GM23248 (cell line): ENCODE data around the gene MRPL38.

Experiments used
- EZH2 ChIP-seq: fragments of 200-600 bp; sonication (generic); IDR thresholded peaks from 2 replicates; pipeline ENCODE4 v1.6.1; 2018; ENCODE audit warnings: antibody characterized with exemption, mild to moderate bottlenecking; ENCODE audit not compliant: insufficient read depth, poor library complexity, severe bottlenecking
- EZH2phosphoT487 ChIP-seq: fragments of 200-600 bp; sonication (generic); IDR thresholded peaks from 2 replicates; pipeline ENCODE4 v1.6.1; 2018; ENCODE audit warnings: antibody characterized with exemption, moderate library complexity, mild to moderate bottlenecking, low read depth; ENCODE audit not compliant: insufficient read depth

DNA sequence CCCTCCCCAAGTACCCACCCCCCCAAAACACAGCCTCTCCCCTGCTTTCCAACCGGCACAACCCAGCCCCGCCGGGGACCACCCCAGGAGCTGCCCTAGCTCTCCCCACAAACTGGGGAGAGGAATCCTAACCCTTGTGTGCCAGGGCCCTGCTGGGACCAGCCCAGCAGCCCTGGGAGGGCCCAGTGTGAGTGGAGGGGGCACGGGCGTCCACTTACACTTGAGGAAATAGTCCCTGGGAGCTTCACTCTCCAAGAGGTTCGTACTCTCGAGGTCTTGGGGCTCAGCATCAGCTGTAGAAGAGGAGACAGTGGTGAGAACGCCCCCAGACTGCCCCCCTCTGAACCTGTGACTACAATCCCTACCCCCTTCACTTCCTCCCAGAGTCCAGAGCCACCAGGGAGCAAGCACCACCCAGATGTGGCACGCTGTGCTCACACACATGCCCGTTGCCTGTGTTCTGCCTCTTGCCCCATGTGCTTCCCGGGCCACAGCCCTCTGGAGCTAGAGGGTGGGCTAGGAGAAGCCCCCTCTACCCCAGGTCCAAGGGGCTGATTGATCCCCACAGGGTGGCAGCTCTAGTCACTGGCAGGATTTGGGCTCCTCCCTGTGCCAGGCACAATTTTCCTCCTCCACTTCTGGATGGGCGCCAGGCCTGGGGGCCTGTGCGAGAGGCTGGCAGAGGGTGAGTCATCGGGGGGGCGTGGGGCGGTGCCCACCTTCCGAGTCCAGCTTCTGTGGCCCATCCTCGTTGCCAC is 29.3 kb downstream of the MRPL38 start:
- no peak for TF ChIP-seq EZH2
- no peak for TF ChIP-seq EZH2phosphoT487
